GM23248 (cell line): ENCODE data around the gene LRRC19. TPM values are rescaled to one million over a fixed set of nuclear protein-coding genes. Genes with fewer than 3 reads are reported as not detected.

Source experiments
- DNase-seq: peaks from one replicate; pipeline ENCODE4 v3.0.0-alpha.2; 2015
- H2AFZ ChIP-seq: fragments of 200-600 bp; sonication (generic); 2 replicates; pipeline ENCODE4 v1.6.1; 2016; ENCODE audit warnings: antibody characterized with exemption
- H3F3A ChIP-seq: fragments of 200-600 bp; sonication (generic); 2 replicates; pipeline ENCODE4 v1.6.1; 2016; ENCODE audit warnings: mild to moderate bottlenecking, antibody characterized with exemption, mixed run types; ENCODE audit not compliant: insufficient read depth
- H3K27ac ChIP-seq: fragments of 200-600 bp; sonication (generic); 2 replicates; pipeline ENCODE4 v1.5.1; 2016; ENCODE audit warnings: mild to moderate bottlenecking
- H3K27me3 ChIP-seq: fragments of 200-600 bp; sonication (generic); replicated peaks from 2 replicates; pipeline ENCODE4 v1.6.1; 2016; ENCODE audit warnings: mild to moderate bottlenecking; ENCODE audit not compliant: insufficient read depth
- H3K36me3 ChIP-seq: fragments of 200-600 bp; sonication (generic); 2 replicates; pipeline ENCODE4 v1.6.1; 2016; ENCODE audit warnings: low read depth, mild to moderate bottlenecking
- H3K4me1 ChIP-seq: fragments of 200-600 bp; sonication (generic); 2 replicates; pipeline ENCODE4 v1.6.1; 2016; ENCODE audit warnings: mild to moderate bottlenecking; ENCODE audit not compliant: insufficient read depth
- H3K4me2 ChIP-seq: fragments of 200-600 bp; sonication (generic); one replicate; pipeline ENCODE4 v1.6.1; 2016; ENCODE audit warnings: mild to moderate bottlenecking; ENCODE audit not compliant: unreplicated experiment
- H3K4me3 ChIP-seq: fragments of 200-600 bp; sonication (generic); 2 replicates; pipeline ENCODE4 v1.5.1; 2016; ENCODE audit warnings: mild to moderate bottlenecking
- H3K79me2 ChIP-seq: fragments of 200-600 bp; sonication (generic); 2 replicates; pipeline ENCODE4 v1.6.1; 2016; ENCODE audit warnings: mild to moderate bottlenecking; ENCODE audit not compliant: insufficient read depth
- H3K9ac ChIP-seq: fragments of 200-600 bp; sonication (generic); 2 replicates; pipeline ENCODE4 v1.6.1; 2016; ENCODE audit warnings: mild to moderate bottlenecking
- H3K9me2 ChIP-seq: fragments of 200-600 bp; sonication (generic); 2 replicates; pipeline ENCODE4 v1.6.1; 2016; ENCODE audit warnings: mixed run types, mild to moderate bottlenecking, moderate library complexity; ENCODE audit not compliant: insufficient read depth
- H3K9me3 ChIP-seq: fragments of 200-600 bp; sonication (generic); one replicate; pipeline ENCODE4 v1.6.1; 2017; ENCODE audit warnings: low read depth
- H4K20me1 ChIP-seq: fragments of 200-600 bp; sonication (generic); 2 replicates; pipeline ENCODE4 v1.6.0; 2016; ENCODE audit not compliant: insufficient read depth
- EZH2 ChIP-seq: fragments of 200-600 bp; sonication (generic); IDR thresholded peaks from 2 replicates; pipeline ENCODE4 v1.6.1; 2018; ENCODE audit warnings: antibody characterized with exemption, mild to moderate bottlenecking; ENCODE audit not compliant: insufficient read depth, poor library complexity, severe bottlenecking
- EZH2phosphoT487 ChIP-seq: fragments of 200-600 bp; sonication (generic); IDR thresholded peaks from 2 replicates; pipeline ENCODE4 v1.6.1; 2018; ENCODE audit warnings: antibody characterized with exemption, moderate library complexity, mild to moderate bottlenecking, low read depth; ENCODE audit not compliant: insufficient read depth
- WGBS, 2 experiments: methylation state at CpG; one replicate each; pipeline ENCODE4 v1.1.6; 2015 to 2017; ENCODE audit warnings: low lambda C conversion rate in 2 of 2, low coverage in 1 of 2; ENCODE audit errors: missing lambda C conversion rate in 2 of 2; 5-methylcytosine and 5-hydroxymethylcytosine counted together
- in situ Hi-C: fragments of 300-500 bp; cut with MboI; formaldehyde crosslinking; loops from 2 replicates; pipeline ENCODE4 v1.15.0; 2020
- polyA plus RNA-seq: library from polyadenylated mRNA; unstranded; fragments of >200 nt; fragmentation: Nextera tagmentation; extraction: Ambion mirVana; gene quantifications from 2 replicates; pipeline ENCODE4 v1.2.1, GENCODE V29; 2016
- total RNA-seq: library from RNA; depleted of rRNA; stranded (reverse); fragments of >200 nt; shearing (Covaris generic); gene quantifications from 2 replicates; pipeline ENCODE4 v1.2.3, GENCODE V29; 2014; rRNA removed

The LRRC19 gene
- total and polyA plus RNA-seq, 2 experiments from 2014 or later, result 0.10 TPM; not detected in 1

DNA sequence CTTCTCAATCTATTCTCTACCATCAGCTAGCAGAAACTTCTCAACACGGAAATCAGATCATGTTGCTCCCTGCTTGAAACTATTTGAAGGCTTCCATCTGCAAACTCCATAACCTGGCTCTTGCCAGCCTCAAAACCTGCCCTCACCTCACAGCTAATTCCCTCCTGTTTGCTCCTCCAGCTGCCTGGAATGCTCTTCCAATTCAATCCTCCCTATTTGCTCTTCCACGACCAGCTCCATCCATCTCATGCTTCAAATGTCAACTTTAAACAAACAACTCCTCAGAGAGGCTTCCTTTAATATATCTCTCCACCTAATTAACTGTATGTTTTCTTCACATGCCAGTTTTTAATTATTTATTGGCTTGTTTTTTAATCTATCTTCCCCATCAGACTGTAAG, 59.9 kb downstream of the LRRC19 start:
- peak overlapping the region; percentile 92 for H3K9ac ChIP-seq
- no peaks in the 10 kb centered on the region for H4K20me1 ChIP-seq
- peak overlapping the region; percentile 94; the same call in 1 of the 2 replicates for H2AFZ ChIP-seq
- H3K36me3 ChIP-seq, result no peaks in the 10 kb centered on the region
- H3K9me2 ChIP-seq, result no peaks in the 10 kb centered on the region
- H3K27ac ChIP-seq, result peak overlapping the region; percentile 95
- TF ChIP-seq EZH2 (no peak), EZH2phosphoT487 (no peak)
- in situ Hi-C loops, result no loop called here
- WGBS, 2 experiments, result 3 to 5% methylated on average over 2 of the region's 2 CpGs
- peak overlapping the region; percentile 87 for H3K4me3 ChIP-seq
- peaks cover 64% of the 10 kb centered on the region for H3K79me2 ChIP-seq
- H3F3A ChIP-seq, result no peaks in the 10 kb centered on the region
- H3K4me2 ChIP-seq, result peak overlapping the region; percentile 88
- DNase-seq, result peak; percentile 9
- H3K9me3 ChIP-seq, result no peaks in the 10 kb centered on the region
- H3K4me1 ChIP-seq, result peaks cover 18% of the 10 kb centered on the region
- no peaks in the 10 kb centered on the region for H3K27me3 ChIP-seq

Other genes starting within 250 kb of the LRRC19 start
- gene CAAP1, start 112.9 kb downstream of the LRRC19 start, total RNA-seq, result 17.2 and 23.1 TPM in 2 replicates
- gene CAAP1, start 112.9 kb downstream of the LRRC19 start, polyA plus RNA-seq, result 17.2 and 19.8 TPM in 2 replicates
- gene PLAA, start 58.4 kb downstream of the LRRC19 start, total RNA-seq, result 26.2 and 27.5 TPM in 2 replicates
- 26.3 and 27.8 TPM in 2 replicates for gene PLAA, start 58.4 kb downstream of the LRRC19 start, polyA plus RNA-seq
- gene IFT74, start 49.3 kb downstream of the LRRC19 start, total RNA-seq, result 9.6 and 10.1 TPM in 2 replicates
- 18.4 and 20.9 TPM in 2 replicates for gene IFT74, start 49.3 kb downstream of the LRRC19 start, polyA plus RNA-seq
- 7.1 and 10.2 TPM in 2 replicates for gene TEK, start 103.6 kb upstream of the LRRC19 start, total RNA-seq
- gene TEK, start 103.6 kb upstream of the LRRC19 start, polyA plus RNA-seq, result 4.3 and 5.0 TPM in 2 replicates